ENCODE results near the gene CCDC170. TPM values are rescaled to one million over a fixed set of nuclear protein-coding genes. Genes with fewer than 3 reads are reported as not detected.

The CCDC170 gene
- total RNA-seq, 3 donors from 2014 or later (not counting 1 experiment from before 2014, with no cell fraction given) = 0.20 to 0.96 (median 0.25) TPM

DNA sequence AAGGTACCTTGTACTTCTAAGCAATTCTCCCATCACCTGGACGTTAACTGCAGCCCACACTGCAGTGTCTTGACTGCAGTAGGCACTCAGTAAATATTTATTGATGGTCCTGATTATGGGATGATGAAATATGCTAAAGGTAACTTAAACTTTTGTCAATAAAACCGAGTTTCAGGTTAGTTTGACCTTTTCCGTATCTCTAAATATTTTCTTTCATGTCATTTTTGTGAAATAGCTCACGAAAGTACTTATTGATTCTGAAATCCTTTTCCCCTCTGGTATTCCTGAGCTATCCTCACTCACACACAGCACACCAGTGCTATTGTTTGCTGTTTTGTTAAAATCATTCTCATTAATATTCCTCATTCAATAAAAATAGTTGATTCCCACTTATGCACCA lies 164.3 kb downstream of the CCDC170 start:
- H3K9me3 ChIP-seq (ENCODE audit: control insufficient read depth, insufficient read depth, low read length) = peaks cover 3% of the 10 kb centered on the region
- H3K27ac ChIP-seq (ENCODE audit: low read length) = no peak overlapping the region
- H3K27me3 ChIP-seq (ENCODE audit: control insufficient read depth, insufficient read depth, low read length) = no peaks in the 10 kb centered on the region
- no peaks in the 10 kb centered on the region for H3K36me3 ChIP-seq (ENCODE audit: control insufficient read depth, insufficient read depth, low read length)
- ATAC-seq (no peak), DNase-seq (no peak)
- H3K4me3 ChIP-seq (ENCODE audit: low read length) = no peak overlapping the region
- Mint-ChIP-seq H3K36me3 (peaks cover 9% of the 10 kb centered on the region), H3K4me3 (no peak overlapping the region), H3K4me1 (no peaks in the 10 kb centered on the region), H3K27ac (no peak overlapping the region), H3K27me3 (ENCODE audit: low read depth in 2 of 2) (peaks cover 5 to 14% of the 10 kb centered on the region in 2 donors), H3K9me3 (peaks cover 0 to 4% of the 10 kb centered on the region in 2 donors)
- intact Hi-C loops (cut with micrococcal nuclease) = no loop called here
- WGBS (ENCODE audit: insufficient coverage) = 76% methylated on average over 4 of the region's 4 CpGs
- TF ChIP-seq, protein P1, sequence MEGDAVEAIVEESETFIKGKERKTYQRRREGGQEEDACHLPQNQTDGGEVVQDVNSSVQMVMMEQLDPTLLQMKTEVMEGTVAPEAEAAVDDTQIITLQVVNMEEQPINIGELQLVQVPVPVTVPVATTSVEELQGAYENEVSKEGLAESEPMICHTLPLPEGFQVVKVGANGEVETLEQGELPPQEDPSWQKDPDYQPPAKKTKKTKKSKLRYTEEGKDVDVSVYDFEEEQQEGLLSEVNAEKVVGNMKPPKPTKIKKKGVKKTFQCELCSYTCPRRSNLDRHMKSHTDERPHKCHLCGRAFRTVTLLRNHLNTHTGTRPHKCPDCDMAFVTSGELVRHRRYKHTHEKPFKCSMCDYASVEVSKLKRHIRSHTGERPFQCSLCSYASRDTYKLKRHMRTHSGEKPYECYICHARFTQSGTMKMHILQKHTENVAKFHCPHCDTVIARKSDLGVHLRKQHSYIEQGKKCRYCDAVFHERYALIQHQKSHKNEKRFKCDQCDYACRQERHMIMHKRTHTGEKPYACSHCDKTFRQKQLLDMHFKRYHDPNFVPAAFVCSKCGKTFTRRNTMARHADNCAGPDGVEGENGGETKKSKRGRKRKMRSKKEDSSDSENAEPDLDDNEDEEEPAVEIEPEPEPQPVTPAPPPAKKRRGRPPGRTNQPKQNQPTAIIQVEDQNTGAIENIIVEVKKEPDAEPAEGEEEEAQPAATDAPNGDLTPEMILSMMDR (IDR thresholded peaks at IDR 0.05) = no peak
- H3K4me1 ChIP-seq (ENCODE audit: control insufficient read depth, insufficient read depth, low read length) = no peaks in the 10 kb centered on the region

DNA sequence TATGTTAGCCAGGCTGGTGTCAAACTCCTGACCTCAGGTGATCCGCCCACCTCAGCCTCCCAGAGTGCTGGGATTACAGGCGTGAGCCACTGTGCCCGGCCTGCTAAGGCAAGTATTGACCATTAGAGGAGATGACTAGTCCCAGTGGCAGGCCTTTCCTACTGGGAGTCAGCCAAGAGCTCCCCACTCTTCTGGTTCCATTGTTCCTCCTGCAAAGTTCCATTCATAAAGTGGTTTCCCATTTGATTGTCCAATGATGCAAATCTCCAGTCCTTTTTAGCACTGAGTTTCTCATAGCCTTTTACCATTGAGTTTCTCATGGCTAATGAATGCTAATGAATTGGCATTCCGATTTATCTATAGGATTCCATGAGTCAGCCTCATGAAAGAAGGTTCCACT lies 165.4 kb downstream of the CCDC170 start:
- TF ChIP-seq, protein P1 (IDR thresholded peaks at IDR 0.05) = no peak
- no peaks in the 10 kb centered on the region for H3K4me1 ChIP-seq (ENCODE audit: control insufficient read depth, insufficient read depth, low read length)
- H3K9me3 Mint-ChIP-seq = peaks cover 0 to 4% of the 10 kb centered on the region in 2 donors
- no peak overlapping the region for H3K27ac Mint-ChIP-seq
- ATAC-seq (no peak), DNase-seq (no peak)
- H3K4me3 ChIP-seq (ENCODE audit: low read length) = no peak overlapping the region
- no peak overlapping the region for H3K27ac ChIP-seq (ENCODE audit: low read length)
- H3K4me3 Mint-ChIP-seq = no peak overlapping the region
- peaks cover 5 to 14% of the 10 kb centered on the region in 2 donors for H3K27me3 Mint-ChIP-seq (ENCODE audit: low read depth in 2 of 2)
- intact Hi-C loops (cut with micrococcal nuclease) = no loop called here
- no peaks in the 10 kb centered on the region for H3K27me3 ChIP-seq (ENCODE audit: control insufficient read depth, insufficient read depth, low read length)
- peaks cover 8% of the 10 kb centered on the region for H3K36me3 Mint-ChIP-seq
- H3K4me1 Mint-ChIP-seq = no peaks in the 10 kb centered on the region
- no peaks in the 10 kb centered on the region for H3K36me3 ChIP-seq (ENCODE audit: control insufficient read depth, insufficient read depth, low read length)
- 92% methylated on average over 4 of the region's 4 CpGs for WGBS (ENCODE audit: insufficient coverage)
- peaks cover 3% of the 10 kb centered on the region for H3K9me3 ChIP-seq (ENCODE audit: control insufficient read depth, insufficient read depth, low read length)

DNA sequence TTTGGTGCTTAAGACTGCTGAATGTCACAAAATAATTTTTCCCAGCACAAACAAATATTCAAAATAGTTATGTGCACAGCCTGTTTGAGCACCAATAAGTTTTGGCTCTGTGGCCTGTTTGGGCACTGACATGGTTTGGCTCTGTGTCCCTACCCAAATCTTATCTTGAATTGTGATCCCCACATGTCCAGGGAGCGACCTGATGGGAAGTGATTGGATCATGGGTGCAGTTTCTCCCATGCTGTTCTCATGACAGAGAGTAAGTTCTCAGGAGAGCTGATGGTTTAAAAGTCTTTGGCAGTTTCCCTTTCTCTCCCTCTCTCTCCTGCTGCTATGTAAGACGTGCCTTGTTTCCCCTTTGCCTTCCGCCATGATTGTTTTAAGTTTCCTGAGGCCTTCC lies 167.7 kb downstream of the CCDC170 start:
- peaks cover 9 to 17% of the 10 kb centered on the region in 2 donors for H3K27me3 Mint-ChIP-seq (ENCODE audit: low read depth in 2 of 2)
- H3K9me3 ChIP-seq (ENCODE audit: control insufficient read depth, insufficient read depth, low read length) = no peaks in the 10 kb centered on the region
- H3K27ac Mint-ChIP-seq = no peak overlapping the region
- H3K4me1 ChIP-seq (ENCODE audit: control insufficient read depth, insufficient read depth, low read length) = no peaks in the 10 kb centered on the region
- H3K4me3 ChIP-seq (ENCODE audit: low read length) = no peak overlapping the region
- H3K4me1 Mint-ChIP-seq = no peaks in the 10 kb centered on the region
- DNase-seq (no peak), ATAC-seq (no peak)
- intact Hi-C loops (cut with micrococcal nuclease) = no loop called here
- no peaks in the 10 kb centered on the region for H3K36me3 ChIP-seq (ENCODE audit: control insufficient read depth, insufficient read depth, low read length)
- H3K27me3 ChIP-seq (ENCODE audit: control insufficient read depth, insufficient read depth, low read length) = no peaks in the 10 kb centered on the region
- H3K4me3 Mint-ChIP-seq = no peak overlapping the region
- no peak overlapping the region for H3K27ac ChIP-seq (ENCODE audit: low read length)
- H3K36me3 Mint-ChIP-seq = no peaks in the 10 kb centered on the region
- TF ChIP-seq, protein P1 (IDR thresholded peaks at IDR 0.05) = no peak
- WGBS (ENCODE audit: insufficient coverage) = 96% methylated on average over 2 of the region's 3 CpGs
- no peaks in the 10 kb centered on the region for H3K9me3 Mint-ChIP-seq

DNA sequence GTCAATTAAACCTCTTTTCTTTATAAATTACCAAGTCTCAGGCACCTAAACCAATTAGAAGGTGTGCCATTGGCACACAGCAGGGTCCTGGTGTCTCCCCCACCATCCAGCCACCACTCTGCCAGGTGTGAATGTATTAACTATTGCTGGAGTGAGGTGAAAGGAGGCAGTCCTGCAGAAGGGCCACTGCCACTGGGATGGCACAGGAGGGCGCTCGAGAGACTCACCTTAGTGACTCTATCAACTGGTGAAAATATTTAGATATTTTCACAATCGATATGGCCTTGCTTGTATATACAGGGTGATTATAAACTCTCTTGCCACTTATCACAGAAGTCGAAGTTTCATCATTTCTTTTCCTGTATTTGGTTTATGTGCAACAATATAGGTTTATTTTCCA lies 168.1 kb downstream of the CCDC170 start:
- no peak overlapping the region for H3K27ac Mint-ChIP-seq
- TF ChIP-seq, protein P1 (IDR thresholded peaks at IDR 0.05) = no peak

More for the DNA sequence above, 168.1 kb downstream of the CCDC170 start:
- no peaks in the 10 kb centered on the region for H3K27me3 ChIP-seq (ENCODE audit: control insufficient read depth, insufficient read depth, low read length)
- no peak overlapping the region for H3K27ac ChIP-seq (ENCODE audit: low read length)
- H3K4me1 ChIP-seq (ENCODE audit: control insufficient read depth, insufficient read depth, low read length) = no peaks in the 10 kb centered on the region
- intact Hi-C loops (cut with micrococcal nuclease) = no loop called here
- no peaks in the 10 kb centered on the region for H3K9me3 Mint-ChIP-seq
- no peaks in the 10 kb centered on the region for H3K4me1 Mint-ChIP-seq
- 92% methylated on average over 2 of the region's 4 CpGs for WGBS (ENCODE audit: insufficient coverage)
- no peaks in the 10 kb centered on the region for H3K36me3 Mint-ChIP-seq
- ATAC-seq (no peak), DNase-seq (no peak)
- H3K4me3 Mint-ChIP-seq = no peak overlapping the region
- no peak overlapping the region for H3K4me3 ChIP-seq (ENCODE audit: low read length)
- peaks cover 9 to 17% of the 10 kb centered on the region in 2 donors for H3K27me3 Mint-ChIP-seq (ENCODE audit: low read depth in 2 of 2)
- H3K36me3 ChIP-seq (ENCODE audit: control insufficient read depth, insufficient read depth, low read length) = no peaks in the 10 kb centered on the region
- H3K9me3 ChIP-seq (ENCODE audit: control insufficient read depth, insufficient read depth, low read length) = no peaks in the 10 kb centered on the region
